NCI-H187 treated with DMSO at 0.1 percent for 48 hours (cell line): Measurements from ENCODE around the gene RBM47.

Source experiments
- DNase-seq: peaks from one replicate; lab custom pipeline; 2025; lab: John Stamatoyannopoulos, UW

The RBM47 gene

GRCh38 chr4:40586729-40587128 lies 42.9 kb downstream of the RBM47 start:
- no peak for DNase-seq

- DNase-seq: no peak
Measured at GRCh38 chr4:40586034-40586433, 43.6 kb downstream of the RBM47 start.

- DNase-seq: no peak
Measured at GRCh38 chr4:40585201-40585799, 44.4 kb downstream of the RBM47 start.

- DNase-seq: no peak
Measured at GRCh38 chr4:40584517-40585141, 45.0 kb downstream of the RBM47 start.

GRCh38 chr4:40583850-40584439 lies 45.7 kb downstream of the RBM47 start:
- no peak for DNase-seq

- DNase-seq: no peak
Measured at GRCh38 chr4:40582413-40582812, 47.3 kb downstream of the RBM47 start.

- DNase-seq: no peak
Measured at GRCh38 chr4:40581254-40582140, 48.2 kb downstream of the RBM47 start.

- no peak for DNase-seq
Measured at GRCh38 chr4:40579983-40580382, 49.7 kb downstream of the RBM47 start.

GRCh38 chr4:40577588-40578253 lies 51.9 kb downstream of the RBM47 start:
- no peak for DNase-seq

- DNase-seq: peak; percentile 52
Measured at GRCh38 chr4:40576651-40577480, 52.8 kb downstream of the RBM47 start.

GRCh38 chr4:40575846-40576245 lies 53.8 kb downstream of the RBM47 start:
- no peak for DNase-seq

- no peak for DNase-seq
Measured at GRCh38 chr4:40573593-40574311, 55.9 kb downstream of the RBM47 start.

- no peak for DNase-seq
Measured at GRCh38 chr4:40572692-40573310, 56.9 kb downstream of the RBM47 start.

GRCh38 chr4:40571208-40571607 lies 58.5 kb downstream of the RBM47 start:
- no peak for DNase-seq

GRCh38 chr4:40570348-40571077 lies 59.2 kb downstream of the RBM47 start:
- DNase-seq: no peak

- peak; percentile 12 for DNase-seq
Measured at GRCh38 chr4:40564815-40565483, 64.7 kb downstream of the RBM47 start.

- DNase-seq: no peak
Measured at GRCh38 chr4:40564004-40564403, 65.7 kb downstream of the RBM47 start.

- DNase-seq: no peak
Measured at GRCh38 chr4:40563401-40563800, 66.3 kb downstream of the RBM47 start.

- no peak for DNase-seq
Measured at GRCh38 chr4:40562681-40563080, 67.0 kb downstream of the RBM47 start.
